AG20443 (cell line): ENCODE data around the gene DRD3.

Experiments used
- DNase-seq: peaks from one replicate; pipeline ENCODE4 v3.0.0; 2012; ENCODE audit warnings: low spot score, mixed read lengths

The DRD3 gene

GRCh38 chr3:114179575-114179974 is 723 bp upstream of the DRD3 start:
- peak; percentile 30 for DNase-seq

GRCh38 chr3:114176890-114177289 is 2.0 kb downstream of the DRD3 start:
- no peak for DNase-seq

GRCh38 chr3:114176487-114176886 is 2.4 kb downstream of the DRD3 start:
- DNase-seq, result no peak

GRCh38 chr3:114175204-114175987 is 3.5 kb downstream of the DRD3 start:
- no peak for DNase-seq

GRCh38 chr3:114171677-114172076 is 7.2 kb downstream of the DRD3 start:
- no peak for DNase-seq

- no peak for DNase-seq
Measured at GRCh38 chr3:114168150-114168549, 10.7 kb downstream of the DRD3 start.

- no peak for DNase-seq
Measured at GRCh38 chr3:114157321-114157720, 21.5 kb downstream of the DRD3 start.

GRCh38 chr3:114155370-114155821 is 23.5 kb downstream of the DRD3 start:
- peak; percentile 20 for DNase-seq

- DNase-seq, result no peak
Measured at GRCh38 chr3:114154321-114154821, 24.5 kb downstream of the DRD3 start.

- DNase-seq, result peak; percentile 86
Measured at GRCh38 chr3:114152519-114153151, 26.2 kb downstream of the DRD3 start.

- no peak for DNase-seq
Measured at GRCh38 chr3:114151091-114151490, 27.8 kb downstream of the DRD3 start.

- no peak for DNase-seq
Measured at GRCh38 chr3:114147251-114147650, 31.6 kb downstream of the DRD3 start.

GRCh38 chr3:114144909-114145688 is 33.8 kb downstream of the DRD3 start:
- DNase-seq, result peak; percentile 95

- DNase-seq, result no peak
Measured at GRCh38 chr3:114143817-114144216, 35.0 kb downstream of the DRD3 start.

GRCh38 chr3:114139836-114140235 is 39.0 kb downstream of the DRD3 start:
- no peak for DNase-seq

- DNase-seq, result no peak
Measured at GRCh38 chr3:114133947-114134346, 44.9 kb downstream of the DRD3 start.

GRCh38 chr3:114132500-114132899 is 46.4 kb downstream of the DRD3 start:
- no peak for DNase-seq

- DNase-seq, result no peak
Measured at GRCh38 chr3:114128826-114129225, 50.0 kb downstream of the DRD3 start.

- DNase-seq, result no peak
Measured at GRCh38 chr3:114128231-114128630, 50.6 kb downstream of the DRD3 start.

- no peak for DNase-seq
Measured at GRCh38 chr3:114127517-114127916, 51.3 kb downstream of the DRD3 start.

GRCh38 chr3:114126461-114126860 is 52.4 kb downstream of the DRD3 start:
- no peak for DNase-seq

- peak; percentile 79 for DNase-seq
Measured at GRCh38 chr3:114122027-114122709, 56.7 kb downstream of the DRD3 start.
